Upper lobe of left lung (tissue), 4 donors: ENCODE results near the gene TAAR5.

Experiments used
- CTCF ChIP-seq, 6 experiments: fragments of 450-650 bp in 4 of 6; fragments of 200-600 bp in 2 of 6; sonication (generic) in 2 of 6; IDR thresholded peaks; one replicate each; pipeline ENCODE4 v1.5.1; 2016 to 2019; ENCODE audit warnings: antibody characterized with exemption in 6 of 6
- EP300 ChIP-seq, 4 donors: sonication (generic); formaldehyde crosslinking; IDR thresholded peaks; one replicate each; pipeline ENCODE4 v1.5.1; 2017; ENCODE audit warnings: antibody characterized with exemption in 4 of 4, control low read depth in 2 of 4
- POLR2AphosphoS5 ChIP-seq, 2 donors: sonication (generic); formaldehyde crosslinking; IDR thresholded peaks; one replicate each; pipeline ENCODE4 v1.5.1; 2017; ENCODE audit warnings: antibody characterized with exemption in 2 of 2

- no peak for TF ChIP-seq CTCF (IDR thresholded peaks at IDR 0.05)
- no peak for TF ChIP-seq POLR2AphosphoS5 (IDR thresholded peaks at IDR 0.05)
- TF ChIP-seq EP300 (IDR thresholded peaks at IDR 0.05), result no peak
These were observed 19.2 kb downstream of the TAAR5 start, which contains the start of gene TAAR6 for GRCh38 chr6:132570221-132570777.
